HG02678 (cell line): Measurements from ENCODE around the gene ABCC1.

ENCODE experiments used
- ATAC-seq: cut with Tn5 transposase; IDR thresholded peaks from one replicate; pipeline ENCODE4 v1.9.1; 2021; ENCODE audit warnings: mild to moderate bottlenecking, moderate library complexity; ENCODE audit not compliant: unreplicated experiment

Gene ABCC1

DNA sequence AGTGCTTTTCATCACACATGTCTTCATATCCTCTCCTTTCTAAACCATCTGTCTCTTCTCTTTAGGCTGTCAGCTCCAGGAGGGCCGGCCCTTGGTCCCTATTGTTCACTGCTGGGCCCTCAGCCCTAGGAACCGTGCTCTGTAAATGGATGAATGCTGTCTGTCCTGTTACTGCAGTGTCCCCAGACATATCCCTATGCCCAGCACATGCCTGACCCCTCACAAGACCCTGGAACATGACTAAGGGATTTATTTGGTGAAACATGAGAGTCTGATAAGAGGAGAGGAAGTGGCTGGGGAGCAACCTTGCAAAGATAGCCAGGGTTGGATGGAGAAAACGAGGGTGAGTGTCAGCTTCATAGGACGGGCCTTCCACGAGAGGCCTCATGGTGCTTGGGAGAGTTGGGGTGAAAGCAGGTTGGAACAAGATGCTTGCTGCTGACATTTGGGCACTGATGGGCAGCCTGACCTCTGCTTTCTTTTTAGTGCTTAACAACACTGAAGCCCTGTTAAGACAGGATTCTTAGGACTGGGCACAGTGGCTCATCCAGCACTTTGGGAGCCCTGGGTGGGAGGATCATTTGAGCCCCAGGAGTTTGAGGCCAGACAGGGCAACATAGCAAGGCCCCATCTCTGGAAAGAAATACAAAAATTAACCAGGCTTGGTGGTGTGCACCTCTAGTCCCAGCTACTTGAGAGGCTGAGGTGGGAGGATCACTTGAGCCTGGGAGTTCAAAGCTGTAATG is 39.0 kb downstream of the ABCC1 start:
- ATAC-seq, result no peak

DNA sequence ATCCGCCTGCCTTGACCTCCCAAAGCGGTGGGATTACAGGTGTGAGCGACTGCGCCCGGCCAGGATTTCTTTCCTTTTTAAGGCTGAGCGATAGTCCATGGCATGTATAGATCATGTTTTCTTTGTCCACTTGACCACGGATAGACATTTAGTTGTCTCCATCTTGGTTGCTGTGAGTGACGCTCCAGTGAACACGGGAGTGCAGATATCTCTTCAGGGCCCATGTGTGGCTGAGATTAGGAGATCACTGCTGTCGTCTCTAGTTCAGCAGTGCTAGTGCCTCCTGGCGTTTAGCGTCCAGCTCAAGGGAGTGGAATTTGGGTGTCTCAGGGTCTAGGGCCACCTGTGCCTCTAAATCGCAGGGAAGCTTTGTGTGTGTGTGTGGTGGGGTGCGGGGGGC is 41.5 kb downstream of the ABCC1 start:
- no peak for ATAC-seq

DNA sequence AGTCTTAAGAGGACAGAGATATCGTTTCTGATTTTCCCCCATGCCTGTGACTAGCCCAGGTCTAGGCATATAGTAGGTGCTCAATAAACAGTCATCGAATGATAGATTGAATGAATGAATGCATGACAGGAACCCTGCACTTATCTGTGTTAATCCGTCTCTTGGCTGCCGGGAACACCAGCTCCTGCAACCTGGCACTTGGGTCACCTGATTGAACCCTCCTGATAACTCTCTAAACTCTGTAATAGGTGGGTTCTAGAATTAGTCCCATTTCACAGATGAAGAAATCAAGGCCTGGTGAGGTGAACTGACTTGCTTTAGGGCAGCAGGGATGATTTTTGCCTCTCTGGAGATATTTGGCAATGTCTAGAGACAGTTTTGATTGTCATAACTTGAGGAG is 43.7 kb downstream of the ABCC1 start:
- ATAC-seq, result no peak

DNA sequence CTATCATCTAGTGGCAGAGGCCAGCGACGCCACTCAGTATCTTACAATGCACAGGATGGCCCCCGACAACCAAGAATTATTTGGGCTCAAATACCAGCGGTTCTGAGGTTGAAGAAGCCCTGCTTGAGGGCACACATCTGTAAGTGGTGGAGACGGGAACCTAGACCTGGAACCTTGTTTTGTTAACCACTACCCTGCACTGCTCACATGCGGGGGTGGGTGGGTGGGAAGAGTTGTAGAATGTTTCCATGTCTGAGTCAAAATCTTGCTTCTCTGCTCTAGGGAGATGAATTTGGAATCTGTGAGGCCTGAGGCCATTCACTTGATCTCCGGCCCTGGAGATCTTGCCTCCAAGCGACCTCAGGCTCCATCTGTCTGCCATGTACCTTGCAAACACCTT is 44.1 kb downstream of the ABCC1 start:
- no peak for ATAC-seq

DNA sequence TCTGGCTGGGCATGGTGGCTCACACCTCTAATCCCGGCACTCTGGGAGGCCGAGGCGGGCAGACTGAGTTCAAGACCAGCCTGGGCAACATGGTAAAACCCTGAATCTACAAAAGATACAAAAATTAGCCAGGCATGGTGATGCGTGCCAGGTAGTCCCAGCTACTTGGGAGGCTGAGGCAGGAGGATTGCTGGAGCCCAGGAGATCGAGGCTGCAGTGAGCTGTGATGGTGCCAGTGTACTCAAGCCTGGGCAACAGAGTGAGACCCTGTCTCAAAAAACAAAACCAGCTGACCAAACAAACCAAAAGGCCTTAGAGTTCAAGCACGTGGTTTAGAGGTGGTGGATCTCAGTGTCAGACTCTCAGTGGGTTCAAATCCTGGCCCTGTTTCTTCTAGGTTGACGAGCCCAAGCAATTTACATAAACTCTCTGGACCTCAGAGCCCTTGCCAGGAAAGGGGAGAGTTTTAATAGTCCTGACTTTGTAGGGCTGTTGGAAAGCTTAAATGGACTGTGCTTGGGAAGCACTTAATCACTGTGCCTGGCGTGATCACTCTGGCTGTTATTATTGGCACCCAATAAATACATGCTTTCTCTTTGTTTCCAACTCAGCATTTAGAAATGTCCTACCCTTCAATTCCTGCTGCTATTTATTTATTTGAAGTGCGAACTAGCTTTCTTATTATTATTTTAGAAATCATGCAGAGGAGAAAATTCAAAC is 44.7 kb downstream of the ABCC1 start:
- no peak for ATAC-seq

DNA sequence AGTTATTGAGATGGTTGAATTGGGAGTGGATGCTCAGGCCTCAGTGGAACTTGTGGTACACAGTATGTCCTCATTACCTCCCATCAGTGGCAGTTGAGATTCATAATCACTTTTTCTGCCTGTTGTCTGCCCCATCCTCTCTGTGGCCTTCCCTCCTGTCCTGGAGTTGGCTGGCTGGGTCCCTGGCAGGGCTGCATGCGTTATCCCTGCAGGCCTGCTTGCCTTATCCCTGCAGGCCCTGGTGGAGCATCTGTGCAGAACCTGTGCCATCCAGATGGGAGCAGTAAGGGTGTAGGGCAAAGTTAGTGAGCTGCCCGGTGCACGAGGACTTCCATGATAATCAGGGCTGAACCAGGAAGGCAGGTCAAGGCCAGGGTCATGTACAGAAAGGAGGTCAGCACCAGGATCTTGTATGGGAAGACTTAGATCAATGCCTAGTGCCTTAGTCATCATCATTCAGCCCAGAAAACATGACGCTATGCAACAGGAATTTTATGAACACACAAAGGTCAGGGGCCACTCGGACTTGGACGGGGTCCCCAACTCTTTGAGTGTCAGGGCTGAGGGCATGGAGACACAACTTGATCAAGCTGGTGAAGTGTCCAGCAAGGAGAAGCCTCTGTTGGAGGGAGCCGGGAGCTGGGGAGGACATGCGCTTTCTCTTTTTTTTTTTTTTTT is 47.2 kb downstream of the ABCC1 start:
- ATAC-seq, result no peak

DNA sequence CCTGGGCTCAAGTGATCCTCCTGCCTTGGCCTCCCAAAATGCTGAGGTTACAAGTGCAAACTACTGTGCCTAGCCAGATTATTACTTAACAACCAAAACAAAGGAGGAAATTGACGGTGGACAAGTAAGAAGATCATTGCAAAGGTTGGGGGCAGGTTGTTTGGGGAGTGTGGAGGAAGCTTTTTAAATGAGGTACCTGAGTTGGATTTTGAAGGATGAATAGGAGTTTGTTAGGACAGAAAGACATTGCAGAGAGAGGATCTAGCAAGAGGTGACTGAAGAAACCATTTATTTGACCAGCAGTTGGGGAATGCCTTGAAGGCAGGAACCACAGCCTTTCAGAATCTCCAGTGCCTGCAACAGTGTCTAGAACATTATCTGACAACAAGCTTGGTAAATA is 51.3 kb downstream of the ABCC1 start:
- ATAC-seq, result no peak

DNA sequence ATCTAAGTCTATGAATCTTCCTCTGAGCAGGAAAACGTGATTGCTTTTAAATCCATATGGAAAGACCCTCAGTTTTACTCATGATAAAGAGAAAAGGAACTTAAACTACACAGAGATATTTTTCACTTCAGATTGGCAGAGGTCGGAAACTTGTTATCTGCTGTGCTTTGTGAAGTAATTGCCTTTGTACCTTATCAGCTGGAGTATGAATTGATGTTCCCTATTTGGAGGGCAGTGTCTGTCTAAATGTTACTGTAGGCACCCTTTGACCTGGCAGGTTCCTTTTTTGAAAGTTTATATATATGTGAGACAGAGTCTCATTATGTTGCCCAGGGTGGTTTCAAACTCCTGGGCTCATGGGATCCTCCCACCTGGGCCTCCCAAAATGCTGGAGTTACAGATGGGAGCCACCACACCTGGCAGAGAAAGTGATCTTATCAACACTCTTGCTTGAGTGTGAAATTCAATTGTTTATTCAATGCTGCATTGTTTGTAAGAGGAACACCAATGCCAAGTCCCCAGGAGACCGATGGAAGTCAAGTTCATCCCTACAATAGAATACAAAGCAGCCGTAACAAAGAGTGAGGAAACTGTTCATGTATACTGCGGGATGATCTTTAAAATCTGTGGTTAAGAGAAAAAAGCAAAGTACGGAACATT is 52.3 kb downstream of the ABCC1 start:
- ATAC-seq, result no peak

DNA sequence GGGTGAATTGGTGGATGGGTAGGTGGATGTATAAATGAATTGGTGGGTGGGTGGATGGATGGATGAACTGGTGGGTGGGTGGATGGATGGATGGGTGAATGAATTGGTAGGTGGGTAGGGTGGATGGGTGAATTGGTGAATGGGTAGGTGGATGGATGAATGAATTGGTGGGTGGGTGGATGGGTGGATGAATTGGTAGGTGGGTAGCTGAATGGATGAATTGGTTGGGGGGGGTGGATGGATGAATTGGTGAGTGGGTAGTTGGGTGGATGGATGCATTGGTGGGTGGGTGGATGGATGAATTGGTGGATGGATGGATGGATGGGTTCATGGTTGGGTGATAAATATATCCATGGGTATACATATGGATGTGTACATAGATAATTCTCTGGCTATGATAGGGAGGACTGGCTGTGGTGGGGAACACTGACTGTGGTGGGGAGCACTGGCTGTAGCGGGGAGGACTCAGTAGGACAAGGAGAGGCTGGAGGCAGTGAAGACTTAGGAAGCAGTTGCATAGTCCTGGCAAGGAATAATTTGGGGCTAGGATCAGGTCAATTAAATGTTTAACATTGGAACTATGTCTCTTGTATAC is 54.4 kb downstream of the ABCC1 start:
- no peak for ATAC-seq

DNA sequence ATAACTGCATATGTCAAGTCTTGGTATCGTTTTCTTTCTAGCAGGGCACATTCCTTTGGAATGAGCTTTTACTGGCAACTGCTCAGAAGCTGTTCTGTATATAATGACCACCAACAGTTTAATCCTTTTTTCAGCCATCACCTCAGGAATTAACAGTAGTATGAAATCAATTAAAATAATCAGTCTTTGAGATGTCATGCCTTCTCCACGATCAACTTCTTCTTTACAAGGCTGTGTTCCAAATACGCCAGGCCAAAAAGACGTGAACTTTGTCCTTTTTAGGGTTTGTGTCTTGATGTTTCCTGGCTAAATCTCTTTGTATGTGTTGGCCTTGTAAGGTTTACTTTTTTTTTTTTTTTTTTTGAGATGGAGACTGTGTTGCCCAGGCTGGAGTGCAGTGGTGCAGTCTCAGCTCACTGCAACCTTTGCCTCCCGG is 54.9 kb downstream of the ABCC1 start:
- no peak for ATAC-seq

DNA sequence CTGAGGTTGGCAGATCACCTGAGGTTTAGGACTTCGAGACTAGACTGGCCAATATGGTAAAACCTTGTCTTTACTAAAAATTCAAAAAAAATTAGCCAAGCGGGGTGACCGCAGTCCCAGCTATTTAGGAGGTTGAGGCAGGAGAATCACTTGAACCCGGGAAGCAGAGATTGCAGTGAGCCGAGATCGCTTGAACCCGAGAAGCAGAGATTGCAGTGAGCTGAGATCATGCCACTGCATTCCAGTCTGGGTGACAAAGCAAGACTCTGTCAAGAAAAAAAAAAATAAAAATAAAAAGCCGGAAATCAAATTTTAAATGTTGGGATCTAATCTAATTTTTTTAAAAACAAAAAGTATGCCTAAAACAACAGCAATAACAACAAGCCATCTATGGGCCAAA is 56.3 kb downstream of the ABCC1 start:
- ATAC-seq, result no peak

DNA sequence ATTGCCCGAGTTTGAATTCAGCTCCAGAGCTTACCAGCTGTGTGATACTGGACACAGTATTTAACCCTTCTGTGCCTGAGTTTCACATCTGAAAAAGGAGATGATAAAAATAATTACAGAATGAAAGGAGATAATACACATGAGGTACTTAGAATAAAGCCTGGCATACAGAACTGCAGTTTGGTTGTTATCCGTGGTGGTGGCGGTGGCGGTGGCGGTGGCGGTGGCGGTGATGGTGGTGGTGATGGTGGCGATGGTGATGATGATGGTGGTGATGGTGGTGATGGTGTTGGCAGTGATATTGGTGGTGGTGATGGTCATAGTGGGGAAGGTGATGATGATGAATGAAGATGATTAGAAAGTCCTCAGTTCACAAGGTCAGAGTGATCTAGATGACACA is 57.2 kb downstream of the ABCC1 start:
- no peak for ATAC-seq

DNA sequence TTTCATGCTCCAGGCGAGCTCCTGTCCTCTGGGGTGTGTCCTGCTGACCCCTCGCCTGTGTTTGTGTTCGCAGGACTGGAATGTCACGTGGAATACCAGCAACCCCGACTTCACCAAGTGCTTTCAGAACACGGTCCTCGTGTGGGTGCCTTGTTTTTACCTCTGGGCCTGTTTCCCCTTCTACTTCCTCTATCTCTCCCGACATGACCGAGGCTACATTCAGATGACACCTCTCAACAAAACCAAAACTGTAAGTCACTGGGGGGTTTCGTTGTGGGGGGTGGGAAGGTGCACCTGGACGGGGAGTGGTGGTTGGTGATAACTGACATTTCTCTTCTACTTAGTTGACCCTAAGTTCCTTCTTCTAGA is 58.3 kb downstream of the ABCC1 start:
- ATAC-seq, result peak; percentile 86

DNA sequence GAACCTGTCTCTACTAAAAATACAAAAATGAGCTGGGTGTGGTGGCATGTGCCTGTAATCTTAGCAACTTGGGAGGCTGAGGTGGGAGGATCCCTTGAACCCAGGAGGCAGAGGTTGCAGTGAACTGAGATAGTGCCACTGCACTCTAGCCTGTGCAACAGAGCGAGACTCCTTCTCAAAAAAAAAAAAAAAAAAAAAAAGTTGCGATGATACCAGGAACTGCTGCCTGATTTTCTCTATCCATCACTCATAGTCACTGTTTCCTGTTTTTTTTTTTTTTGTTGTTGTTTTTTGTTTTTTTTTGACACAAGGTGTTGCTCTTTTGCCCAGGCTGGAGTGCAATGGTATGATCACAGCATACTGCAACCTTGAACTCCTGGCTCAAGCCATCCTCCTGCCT is 59.2 kb downstream of the ABCC1 start:
- no peak for ATAC-seq

DNA sequence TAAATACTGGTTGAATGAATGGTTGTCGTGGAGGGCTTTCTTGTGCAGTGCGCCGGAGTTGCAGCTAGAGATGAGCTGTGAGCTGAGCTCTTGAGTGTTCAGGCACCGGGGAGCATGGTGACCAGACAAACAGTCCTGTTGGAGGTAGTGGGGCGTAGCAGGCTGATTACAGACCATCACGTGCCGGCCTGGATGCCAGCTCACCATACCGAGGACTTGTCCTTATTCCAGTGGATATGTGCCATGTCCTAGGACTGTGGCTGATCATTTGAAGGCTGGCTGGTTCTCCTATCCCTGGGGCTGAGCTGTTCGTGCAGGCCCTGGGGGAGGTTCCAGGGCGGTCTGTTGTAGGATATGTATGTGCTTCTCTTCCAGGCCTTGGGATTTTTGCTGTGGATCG is 60.0 kb downstream of the ABCC1 start:
- no peak for ATAC-seq

DNA sequence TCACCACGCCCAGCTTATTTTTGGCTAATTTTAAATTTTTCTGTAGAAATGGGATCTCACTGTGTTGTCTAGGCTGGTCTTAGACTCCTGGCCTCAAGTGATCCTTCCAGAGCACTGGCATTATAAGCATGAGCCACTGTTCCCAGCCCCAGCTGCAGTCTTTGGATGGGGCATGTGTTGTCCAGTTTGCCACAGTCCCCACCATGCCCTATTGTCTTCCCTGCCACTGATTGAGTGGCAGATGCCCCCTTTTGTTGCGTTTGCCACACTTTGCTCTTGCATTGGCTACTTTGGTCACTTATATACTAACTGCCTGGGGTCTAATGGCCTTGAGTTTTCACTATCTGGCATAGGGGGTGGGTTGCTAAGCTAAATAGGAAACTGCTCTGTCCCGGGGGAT is 60.8 kb downstream of the ABCC1 start:
- ATAC-seq, result no peak

DNA sequence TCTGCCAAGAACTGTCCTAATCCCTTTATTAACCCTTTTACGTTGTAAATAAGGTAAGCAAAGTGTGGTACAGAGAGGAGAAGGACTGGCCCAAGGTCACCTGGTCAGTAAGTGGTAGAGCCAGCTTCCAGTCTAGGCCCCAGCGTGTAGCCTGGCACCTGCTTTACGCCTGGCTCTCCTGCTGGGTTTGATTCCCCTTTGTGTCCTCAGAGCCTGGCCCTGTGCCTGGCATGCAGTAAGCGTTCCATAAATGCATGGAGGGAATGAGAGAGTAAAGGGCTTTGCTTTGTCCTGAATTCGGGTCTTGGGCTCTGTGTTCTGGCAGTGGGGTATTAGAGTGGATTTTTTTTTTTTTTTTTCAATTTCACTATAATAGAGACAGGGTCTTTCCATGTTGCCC is 62.7 kb downstream of the ABCC1 start:
- no peak for ATAC-seq

DNA sequence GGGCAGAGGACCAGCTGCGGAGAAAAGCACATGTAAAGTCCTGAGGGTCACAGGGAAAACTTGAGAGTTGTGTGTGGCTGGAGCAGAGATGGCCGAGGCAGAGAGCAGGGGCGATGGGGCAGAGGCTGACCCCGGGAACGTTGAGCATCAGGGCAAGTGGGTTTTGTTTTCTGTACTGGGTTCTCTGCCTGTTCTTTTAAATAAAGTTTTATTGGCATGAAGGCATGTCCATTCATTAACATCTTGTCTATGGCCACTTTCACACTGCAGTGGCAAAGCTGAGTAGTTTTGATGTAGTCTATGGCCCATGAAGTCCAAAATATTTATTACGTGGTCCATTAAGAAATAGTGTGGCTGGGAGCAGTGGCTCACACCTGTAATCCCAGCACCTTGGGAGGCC is 64.4 kb downstream of the ABCC1 start:
- no peak for ATAC-seq

DNA sequence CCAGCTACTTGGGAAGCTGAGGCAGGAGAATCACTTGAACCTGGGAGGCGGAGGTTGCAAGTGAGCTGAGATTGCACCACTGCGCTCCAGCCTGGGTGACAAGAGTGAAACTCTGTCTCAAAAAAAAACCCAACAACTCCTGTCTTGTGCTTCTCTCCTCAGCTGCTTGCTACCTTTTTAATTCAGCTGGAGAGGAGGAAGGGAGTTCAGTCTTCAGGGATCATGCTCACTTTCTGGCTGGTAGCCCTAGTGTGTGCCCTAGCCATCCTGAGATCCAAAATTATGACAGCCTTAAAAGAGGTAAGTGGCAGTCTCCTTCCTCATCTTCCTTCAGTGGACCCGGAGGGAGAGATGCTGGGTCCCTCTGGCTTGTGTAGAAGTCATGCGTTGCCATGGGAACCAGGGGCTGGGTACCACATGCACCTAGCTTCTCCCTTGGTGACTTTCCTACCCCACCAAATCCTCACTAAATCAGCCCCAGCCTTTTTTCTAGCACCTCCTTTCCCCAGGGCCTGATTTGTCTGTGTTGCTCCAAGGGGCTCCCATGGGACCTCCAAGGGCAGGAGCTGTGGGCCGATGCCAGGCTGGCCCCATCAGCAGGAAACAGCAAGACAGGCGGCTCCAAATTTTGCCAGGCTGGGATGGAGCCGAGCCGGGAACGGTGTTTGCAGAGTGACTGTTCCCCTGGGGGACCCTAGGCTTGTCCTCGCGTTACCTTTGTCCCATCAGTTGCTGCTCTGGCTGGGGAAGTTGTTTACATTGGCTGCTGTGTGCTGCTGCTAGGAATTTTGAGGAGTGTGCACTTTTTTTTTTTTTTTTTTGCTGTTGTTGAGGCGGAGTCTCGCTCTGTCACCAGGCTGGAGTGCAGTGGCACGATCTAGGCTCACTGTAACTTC is 65.2 kb downstream of the ABCC1 start:
- no peak for ATAC-seq

DNA sequence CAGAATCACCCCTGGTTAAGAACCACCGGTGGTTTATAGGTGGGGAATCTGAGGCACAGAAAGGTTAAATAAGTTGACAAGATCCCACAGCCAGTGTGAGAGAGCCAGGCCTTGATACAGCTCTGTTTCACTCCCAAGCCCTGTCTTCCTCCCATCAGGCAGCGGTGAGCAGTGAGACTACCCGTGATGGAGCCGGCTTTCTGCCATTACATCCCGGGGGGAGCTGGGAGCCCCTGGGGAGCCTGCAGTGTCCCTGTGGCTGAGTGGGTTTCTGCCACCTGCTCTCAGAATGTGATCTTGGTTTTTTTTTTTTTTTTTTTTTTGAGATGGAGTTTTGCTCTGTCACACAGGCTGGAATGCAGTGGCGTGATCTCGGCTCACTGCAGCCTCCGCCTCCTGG is 66.4 kb downstream of the ABCC1 start:
- no peak for ATAC-seq
